ENCODE data around the gene CACNA2D1.
"Not testable (repeated sequence)": the region's sequence is repeated elsewhere in the genome, so short reads cannot be mapped to it uniquely, and the experiment has no call there.

GRCh38 chr7:82386571-82386970 lies 57.0 kb downstream of the CACNA2D1 start:
- TF ChIP-seq POLR2AphosphoS5 (IDR thresholded peaks at IDR 0.05; ENCODE audit: low read depth, low read length); REST (IDR thresholded peaks at IDR 0.05; ENCODE audit: insufficient read depth in 1 of 2, low read depth in 2 of 2, low read length in 1 of 2); CTCF (IDR thresholded peaks at IDR 0.05); TCF7L2 (IDR thresholded peaks at IDR 0.05; ENCODE audit: low read depth, low read length); SIN3A (IDR thresholded peaks at IDR 0.05; ENCODE audit: borderline replicate concordance, insufficient read depth, low read depth, low read length): not testable (repeated sequence)
